CD4-positive, alpha-beta T cell treated with Interleukin-21 for 1 hour (primary cell): ENCODE results near the gene RBM5.

Experiments
- DNase-seq: peaks from one replicate; pipeline ENCODE4 v3.0.0-alpha.2; 2020

RBM5 gene

DNA sequence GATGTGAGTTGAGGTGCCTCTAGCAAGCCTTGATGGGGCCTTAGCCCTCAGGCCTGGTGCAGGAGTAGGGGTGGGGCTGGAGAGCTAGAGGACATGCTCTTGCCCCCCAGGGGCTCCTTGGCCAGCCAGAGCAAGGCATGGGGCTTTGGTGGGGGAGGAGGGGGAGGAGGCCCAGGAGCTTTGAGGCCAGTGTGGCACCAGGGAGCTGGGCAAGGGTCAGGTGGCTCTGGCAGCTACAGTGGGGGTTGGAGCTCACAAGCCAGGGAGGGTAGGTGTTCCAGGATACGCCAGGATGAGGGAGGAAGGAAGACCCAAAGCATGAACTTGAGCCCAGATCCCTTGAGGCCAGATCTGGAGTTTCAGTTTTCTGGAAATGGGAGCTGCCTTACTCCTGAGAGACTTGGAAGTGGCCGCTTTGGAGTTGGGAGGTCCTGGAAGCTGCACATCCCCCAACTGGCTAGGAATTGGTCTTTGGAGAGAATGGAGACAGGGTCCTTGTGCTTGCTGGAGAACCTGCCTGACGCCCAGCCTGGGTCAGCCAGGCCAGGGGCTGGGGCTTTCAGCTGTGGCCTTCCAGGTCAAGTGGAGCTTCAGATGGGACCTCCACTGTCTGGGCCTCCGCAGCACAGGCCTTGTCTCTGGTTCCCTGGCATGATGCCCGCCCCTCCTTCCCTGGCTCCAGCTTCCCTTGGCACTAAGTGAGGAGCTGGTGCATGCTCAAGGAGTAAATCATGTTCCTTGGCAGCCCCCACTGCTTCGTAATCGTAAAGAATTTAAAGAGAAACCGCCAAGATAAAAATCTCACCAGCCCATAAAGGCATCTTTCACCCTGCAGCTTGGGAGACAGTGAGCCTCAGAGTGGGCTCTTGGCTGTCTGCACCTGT, 75.1 kb downstream of the RBM5 start:
- no peak for DNase-seq

DNA sequence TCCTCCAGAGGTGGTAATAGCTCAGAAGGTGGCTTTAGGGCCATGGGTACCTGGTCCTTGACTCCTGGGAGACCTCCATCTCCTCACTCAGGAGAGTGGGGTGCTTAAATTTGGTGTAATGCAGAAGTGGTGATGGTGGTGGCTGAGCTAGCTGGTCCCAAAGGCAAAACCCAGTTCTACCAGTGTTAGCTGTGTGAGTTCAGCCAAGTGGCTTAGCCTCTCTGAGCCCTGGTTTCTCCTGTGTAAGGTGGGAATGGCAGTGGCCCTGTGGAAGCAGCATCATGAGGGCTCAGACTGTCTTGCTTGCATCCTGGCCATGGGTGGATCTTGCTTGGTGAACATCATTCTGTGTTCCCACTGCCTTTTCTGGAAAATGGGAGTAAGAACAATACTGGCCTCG, 75.8 kb downstream of the RBM5 start:
- DNase-seq, result no peak

GRCh38 chr3:50164984-50165909, 76.5 kb downstream of the RBM5 start:
- no peak for DNase-seq

GRCh38 chr3:50165910-50166538, 77.3 kb downstream of the RBM5 start:
- no peak for DNase-seq

- DNase-seq, result no peak
Observed at GRCh38 chr3:50166620-50167019, 77.9 kb downstream of the RBM5 start.

- no peak for DNase-seq
Observed at GRCh38 chr3:50167069-50167840, 78.5 kb downstream of the RBM5 start.

- DNase-seq, result no peak
Observed at GRCh38 chr3:50167841-50168209, 79.1 kb downstream of the RBM5 start.

- DNase-seq, result no peak
Observed at GRCh38 chr3:50168388-50168787, 79.7 kb downstream of the RBM5 start.
